HG03064 (cell line): ENCODE measurements around the gene KLHL33.

ENCODE experiments used
- ATAC-seq: cut with Tn5 transposase; IDR thresholded peaks from one replicate; pipeline ENCODE4 v1.9.1; 2021; ENCODE audit warnings: low read depth; ENCODE audit not compliant: unreplicated experiment

Gene KLHL33

GRCh38 chr14:20435582-20436362 lies at the start of gene KLHL33:
Gene KLHL33, minus strand, starts transcription at chr14:20436166. Its CDS starts 355 bp downstream, at chr14:20435811.
- ATAC-seq: no peak

- no peak for ATAC-seq
Measured at GRCh38 chr14:20482382-20482781, 46.4 kb upstream of the KLHL33 start.

- ATAC-seq: no peak
Measured at GRCh38 chr14:20478894-20479293, 42.9 kb upstream of the KLHL33 start.

- no peak for ATAC-seq
Measured at GRCh38 chr14:20477211-20477876, 41.4 kb upstream of the KLHL33 start.

- no peak for ATAC-seq
Measured at GRCh38 chr14:20476776-20477175, 40.8 kb upstream of the KLHL33 start.

GRCh38 chr14:20472536-20473169 lies 36.7 kb upstream of the KLHL33 start:
- no peak for ATAC-seq

- ATAC-seq: no peak
Measured at GRCh38 chr14:20470603-20470901, 34.6 kb upstream of the KLHL33 start.

GRCh38 chr14:20469890-20470602 lies 34.1 kb upstream of the KLHL33 start:
- peak; percentile 35 for ATAC-seq

- peak; percentile 89 for ATAC-seq
Measured at GRCh38 chr14:20469242-20469889, 33.4 kb upstream of the KLHL33 start, which contains the start of gene PNP. Gene PNP, plus strand, starts transcription at chr14:20469406. Its CDS starts 119 bp downstream, at chr14:20469525.

GRCh38 chr14:20468764-20469241 lies 32.8 kb upstream of the KLHL33 start:
- ATAC-seq: no peak

- peak; percentile 93 for ATAC-seq
Measured at GRCh38 chr14:20461225-20462141, 25.5 kb upstream of the KLHL33 start, which contains the start of gene PIP4P1. Gene PIP4P1, minus strand, starts transcription at chr14:20461434. Its CDS starts 109 bp downstream, at chr14:20461325.

GRCh38 chr14:20460458-20461224 lies 24.7 kb upstream of the KLHL33 start:
- ATAC-seq: peak; percentile 6

GRCh38 chr14:20458031-20458789 lies 22.2 kb upstream of the KLHL33 start:
- ATAC-seq: no peak

GRCh38 chr14:20456971-20457370 lies 21.0 kb upstream of the KLHL33 start:
- no peak for ATAC-seq

GRCh38 chr14:20455355-20456300 lies 19.7 kb upstream of the KLHL33 start:
- peak; percentile 36 for ATAC-seq

- peak; percentile 77 for ATAC-seq
Measured at GRCh38 chr14:20454516-20455354, 18.8 kb upstream of the KLHL33 start, which contains the start of the genes APEX1 and OSGEP. Gene APEX1, plus strand, starts transcription at chr14:20455226. Its CDS starts 420 bp downstream, at chr14:20455646. Gene OSGEP, minus strand, starts transcription at chr14:20454812. Its CDS starts 129 bp downstream, at chr14:20454683.
